Astrocyte (in vitro differentiated cells and primary cell): ENCODE measurements around the gene BCAT1.

Experiments used
- EZH2 ChIP-seq: IDR thresholded peaks from 2 replicates; pipeline ENCODE4 v1.6.1; 2012; ENCODE audit warnings: mild to moderate bottlenecking, low read length, inconsistent platforms; ENCODE audit not compliant: insufficient read depth
- TF ChIP-seq, protein P1 (sequence below): IDR thresholded peaks from 2 replicates; pipeline ENCODE4 v1.5.1; 2011; ENCODE audit warnings: low read depth, mild to moderate bottlenecking, inconsistent platforms, low read length, moderate library complexity; ENCODE audit not compliant: insufficient read depth

DNA sequence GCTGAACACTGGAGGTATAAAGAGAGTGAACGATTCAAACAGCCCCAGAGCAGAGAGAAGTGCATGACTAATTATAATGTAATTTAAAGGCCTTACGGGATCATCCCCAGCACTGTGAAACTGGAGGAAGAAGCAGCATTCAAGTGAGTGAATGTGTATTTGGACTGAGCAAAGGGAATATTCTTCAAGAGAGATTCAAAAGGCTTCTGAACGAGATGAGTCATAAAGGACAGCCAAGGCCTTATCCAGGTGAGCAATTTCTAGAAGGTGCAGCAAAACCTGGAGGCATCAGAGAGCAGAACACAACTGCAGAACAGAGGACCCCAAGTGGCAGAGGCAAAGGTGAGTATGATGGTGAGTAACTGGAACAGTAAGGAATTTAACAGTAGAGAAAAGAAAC lies 127.2 kb downstream of the BCAT1 start:
- TF ChIP-seq EZH2, result no peak
- TF ChIP-seq, protein P1, sequence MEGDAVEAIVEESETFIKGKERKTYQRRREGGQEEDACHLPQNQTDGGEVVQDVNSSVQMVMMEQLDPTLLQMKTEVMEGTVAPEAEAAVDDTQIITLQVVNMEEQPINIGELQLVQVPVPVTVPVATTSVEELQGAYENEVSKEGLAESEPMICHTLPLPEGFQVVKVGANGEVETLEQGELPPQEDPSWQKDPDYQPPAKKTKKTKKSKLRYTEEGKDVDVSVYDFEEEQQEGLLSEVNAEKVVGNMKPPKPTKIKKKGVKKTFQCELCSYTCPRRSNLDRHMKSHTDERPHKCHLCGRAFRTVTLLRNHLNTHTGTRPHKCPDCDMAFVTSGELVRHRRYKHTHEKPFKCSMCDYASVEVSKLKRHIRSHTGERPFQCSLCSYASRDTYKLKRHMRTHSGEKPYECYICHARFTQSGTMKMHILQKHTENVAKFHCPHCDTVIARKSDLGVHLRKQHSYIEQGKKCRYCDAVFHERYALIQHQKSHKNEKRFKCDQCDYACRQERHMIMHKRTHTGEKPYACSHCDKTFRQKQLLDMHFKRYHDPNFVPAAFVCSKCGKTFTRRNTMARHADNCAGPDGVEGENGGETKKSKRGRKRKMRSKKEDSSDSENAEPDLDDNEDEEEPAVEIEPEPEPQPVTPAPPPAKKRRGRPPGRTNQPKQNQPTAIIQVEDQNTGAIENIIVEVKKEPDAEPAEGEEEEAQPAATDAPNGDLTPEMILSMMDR, result no peak
